Neural progenitor cell (in vitro differentiated cells): ENCODE measurements around the gene MAP4K3. TPM values are rescaled to one million over a fixed set of nuclear protein-coding genes. Genes with fewer than 3 reads are reported as not detected.

ENCODE experiments used
- DNase-seq: peaks from one replicate; pipeline ENCODE4 v3.0.0-alpha.2; 2016; ENCODE audit warnings: low spot score
- H2AFZ ChIP-seq: fragments of 200-600 bp; sonication (generic); replicated peaks from 2 replicates; pipeline ENCODE4 v1.6.1; 2016; ENCODE audit warnings: antibody characterized with exemption
- H3F3A ChIP-seq: fragments of 200-600 bp; sonication (generic); 2 replicates; pipeline ENCODE4 v1.6.1; 2016; ENCODE audit warnings: antibody characterized with exemption, low read depth
- H3K27ac ChIP-seq: fragments of 200-600 bp; sonication (generic); 2 replicates; pipeline ENCODE4 v1.5.1; 2016; ENCODE audit warnings: mild to moderate bottlenecking
- H3K27me3 ChIP-seq: fragments of 200-600 bp; sonication (generic); 2 replicates; pipeline ENCODE4 v1.6.1; 2016; ENCODE audit warnings: mild to moderate bottlenecking, moderate library complexity
- H3K36me3 ChIP-seq: fragments of 200-600 bp; sonication (generic); 2 replicates; pipeline ENCODE4 v1.5.1; 2016
- H3K4me1 ChIP-seq: fragments of 200-600 bp; sonication (generic); 2 replicates; pipeline ENCODE4 v1.6.1; 2016; ENCODE audit warnings: mixed run types
- H3K4me2 ChIP-seq: fragments of 200-600 bp; sonication (generic); 2 replicates; pipeline ENCODE4 v1.6.1; 2016
- H3K4me3 ChIP-seq: fragments of 200-600 bp; sonication (generic); 2 replicates; pipeline ENCODE4 v1.5.1; 2016
- H3K79me2 ChIP-seq: fragments of 200-600 bp; sonication (generic); 2 replicates; pipeline ENCODE4 v1.6.1; 2016; ENCODE audit warnings: low read depth
- H3K9ac ChIP-seq: fragments of 200-600 bp; sonication (generic); 2 replicates; pipeline ENCODE4 v1.6.1; 2016
- H3K9me3 ChIP-seq: fragments of 200-600 bp; sonication (generic); 2 replicates; pipeline ENCODE4 v1.5.1; 2016; ENCODE audit warnings: low read depth
- H4K20me1 ChIP-seq: fragments of 200-600 bp; sonication (generic); 2 replicates; pipeline ENCODE4 v1.6.1; 2016; ENCODE audit warnings: low read depth
- H3K27ac Mint-ChIP-seq: 3 replicates; pipeline ENCODE4 v1.8.0; 2021; ENCODE audit warnings: mixed read lengths
- H3K27me3 Mint-ChIP-seq: 2 replicates; pipeline ENCODE4 v1.8.0; 2022; ENCODE audit warnings: low read depth, mild to moderate bottlenecking, inconsistent platforms, moderate library complexity, mixed read lengths; ENCODE audit not compliant: insufficient read depth
- H3K36me3 Mint-ChIP-seq: 3 replicates; pipeline ENCODE4 v1.8.0; 2021; ENCODE audit warnings: mixed read lengths
- H3K4me1 Mint-ChIP-seq: 3 replicates; pipeline ENCODE4 v1.8.0; 2021; ENCODE audit warnings: mixed read lengths
- H3K4me3 Mint-ChIP-seq: 3 replicates; pipeline ENCODE4 v1.8.0; 2021; ENCODE audit warnings: mild to moderate bottlenecking, moderate library complexity, mixed read lengths
- H3K9me3 Mint-ChIP-seq: 3 replicates; pipeline ENCODE4 v1.8.0; 2020; ENCODE audit warnings: mixed read lengths
- CTCF ChIP-seq: fragments of 200-600 bp; sonication (generic); IDR thresholded peaks from 2 replicates; pipeline ENCODE4 v1.5.1; 2017; ENCODE audit warnings: antibody characterized with exemption, mild to moderate bottlenecking
- EZH2 ChIP-seq: fragments of 200-600 bp; sonication (generic); IDR thresholded peaks from 2 replicates; pipeline ENCODE4 v1.6.1; 2017; ENCODE audit warnings: antibody characterized with exemption, mild to moderate bottlenecking, moderate library complexity
- EZH2phosphoT487 ChIP-seq: fragments of 200-600 bp; sonication (generic); IDR thresholded peaks from 2 replicates; pipeline ENCODE4 v1.6.1; 2017; ENCODE audit warnings: antibody characterized with exemption
- total RNA-seq: library from RNA; depleted of rRNA; stranded (reverse); fragments of >200 nt; gene quantifications from 2 replicates; pipeline ENCODE4 v1.2.3, GENCODE V29; 2015; ENCODE audit warnings: low replicate concordance

MAP4K3 gene
- total RNA-seq, 1 donor from 2014 or later = 79.5 TPM

GRCh38 chr2:39216346-39217191 is 220.5 kb downstream of the MAP4K3 start:
- DNase-seq = no peak
- H3K4me3 Mint-ChIP-seq = no peak overlapping the region
- H3K79me2 ChIP-seq = no peaks in the 10 kb centered on the region
- H3F3A ChIP-seq = peaks cover 5% of the 10 kb centered on the region
- H2AFZ ChIP-seq = no peak overlapping the region
- no peak overlapping the region for H3K9ac ChIP-seq
- H4K20me1 ChIP-seq = no peaks in the 10 kb centered on the region
- peaks cover 9% of the 10 kb centered on the region for H3K4me1 ChIP-seq
- no peak for TF ChIP-seq CTCF
- TF ChIP-seq EZH2 = no peak
- no peak for TF ChIP-seq EZH2phosphoT487
- H3K36me3 Mint-ChIP-seq = no peaks in the 10 kb centered on the region
- no peaks in the 10 kb centered on the region for H3K9me3 ChIP-seq
- H3K27me3 Mint-ChIP-seq = no peaks in the 10 kb centered on the region
- H3K4me1 Mint-ChIP-seq = no peaks in the 10 kb centered on the region
- no peak overlapping the region for H3K27ac ChIP-seq
- H3K27ac Mint-ChIP-seq = no peak overlapping the region
- no peaks in the 10 kb centered on the region for H3K9me3 Mint-ChIP-seq
- no peaks in the 10 kb centered on the region for H3K27me3 ChIP-seq
- H3K4me3 ChIP-seq = no peak overlapping the region
- H3K4me2 ChIP-seq = no peak overlapping the region
- no peaks in the 10 kb centered on the region for H3K36me3 ChIP-seq

GRCh38 chr2:39215545-39215944 is 221.5 kb downstream of the MAP4K3 start:
- no peaks in the 10 kb centered on the region for H3K27me3 ChIP-seq
- H3K27ac Mint-ChIP-seq = no peak overlapping the region
- peaks cover 9% of the 10 kb centered on the region for H3K4me1 ChIP-seq
- no peak overlapping the region for H3K4me2 ChIP-seq
- H3F3A ChIP-seq = peaks cover 5% of the 10 kb centered on the region
- no peaks in the 10 kb centered on the region for H3K9me3 Mint-ChIP-seq
- no peak for DNase-seq
- no peak overlapping the region for H3K27ac ChIP-seq
- H3K4me3 Mint-ChIP-seq = no peak overlapping the region
- no peaks in the 10 kb centered on the region for H3K36me3 ChIP-seq
- no peaks in the 10 kb centered on the region for H3K79me2 ChIP-seq
- no peak overlapping the region for H3K4me3 ChIP-seq
- H3K9me3 ChIP-seq = no peaks in the 10 kb centered on the region
- H3K27me3 Mint-ChIP-seq = no peaks in the 10 kb centered on the region
- TF ChIP-seq EZH2 = no peak
- TF ChIP-seq EZH2phosphoT487 = no peak
- TF ChIP-seq CTCF = no peak
- no peaks in the 10 kb centered on the region for H3K4me1 Mint-ChIP-seq
- H3K36me3 Mint-ChIP-seq = no peaks in the 10 kb centered on the region
- H2AFZ ChIP-seq = no peak overlapping the region
- H3K9ac ChIP-seq = no peak overlapping the region
- no peaks in the 10 kb centered on the region for H4K20me1 ChIP-seq

- no peaks in the 10 kb centered on the region for H3K4me1 Mint-ChIP-seq
- Histone ChIP-seq H3K27ac (no peak overlapping the region), H3K36me3 (no peaks in the 10 kb centered on the region), H3K79me2 (no peaks in the 10 kb centered on the region), H3F3A (no peaks in the 10 kb centered on the region), H3K4me3 (no peak overlapping the region), H3K4me1 (no peaks in the 10 kb centered on the region), H3K27me3 (no peaks in the 10 kb centered on the region), H3K4me2 (no peak overlapping the region), H3K9ac (no peak overlapping the region), H3K9me3 (no peaks in the 10 kb centered on the region), H4K20me1 (no peaks in the 10 kb centered on the region), H2AFZ (no peak overlapping the region)
- no peak overlapping the region for H3K4me3 Mint-ChIP-seq
- no peak for TF ChIP-seq CTCF
- no peak for TF ChIP-seq EZH2
- no peak for TF ChIP-seq EZH2phosphoT487
- no peaks in the 10 kb centered on the region for H3K9me3 Mint-ChIP-seq
- no peaks in the 10 kb centered on the region for H3K36me3 Mint-ChIP-seq
- no peaks in the 10 kb centered on the region for H3K27me3 Mint-ChIP-seq
- H3K27ac Mint-ChIP-seq = no peak overlapping the region
- DNase-seq = no peak
Measured at GRCh38 chr2:39213015-39213414, 224.1 kb downstream of the MAP4K3 start.
